A673 (cell line): Measurements from ENCODE around the gene S100B.

Source experiments
- CTCF ChIP-seq: fragments of 300-800, 200-600 bp; sonication (generic); conservative IDR thresholded peaks from 2 replicates; pipeline ENCODE4 v1.5.1; 2017; ENCODE audit warnings: low read depth, mild to moderate bottlenecking, antibody characterized with exemption, low read length, moderate library complexity, mixed read lengths
- EZH2 ChIP-seq: fragments of 200-600 bp; sonication (generic); IDR thresholded peaks from 2 replicates; pipeline ENCODE4 v1.6.1; 2017; ENCODE audit warnings: borderline replicate concordance, low read depth, mild to moderate bottlenecking, mixed read lengths, antibody characterized with exemption, low read length; ENCODE audit not compliant: poor library complexity, severe bottlenecking

- TF ChIP-seq EZH2 = no peak
- no peak for TF ChIP-seq CTCF
Observed at GRCh38 chr21:46594276-46594675, 10.6 kb downstream of the S100B start.
